Activated T-cell treated with anti-CD3 and anti-CD28 coated beads, Interleukin-2, amount 50 U/mL, for 1 hour (primary cell): Measurements from ENCODE around the gene EFNB2.
A peak's percentile ranks its signal among the peaks of the same experiment; 100 is the strongest.

Source experiments
- DNase-seq: peaks from one replicate; pipeline ENCODE4 v3.0.0-alpha.2; 2020

Gene EFNB2

GRCh38 chr13:106550570-106551135, 15.2 kb upstream of the EFNB2 start:
- no peak for DNase-seq

- DNase-seq: no peak
These were observed 12.7 kb upstream of the EFNB2 start for GRCh38 chr13:106548064-106548696.

GRCh38 chr13:106541826-106542225, 6.4 kb upstream of the EFNB2 start:
- DNase-seq: no peak

- no peak for DNase-seq
These were observed 5.2 kb upstream of the EFNB2 start for GRCh38 chr13:106540613-106541012.

- no peak for DNase-seq
These were observed 2.1 kb upstream of the EFNB2 start for GRCh38 chr13:106537521-106537920.

GRCh38 chr13:106536244-106537034, 977 bp upstream of the EFNB2 start:
- DNase-seq: peak; percentile 90

- DNase-seq: peak; percentile 51
These were observed 567 bp downstream of the EFNB2 start for GRCh38 chr13:106534639-106535551.

- peak; percentile 48 for DNase-seq
These were observed 1.4 kb downstream of the EFNB2 start for GRCh38 chr13:106533943-106534638.

GRCh38 chr13:106533101-106533942, 2.1 kb downstream of the EFNB2 start:
- DNase-seq: peak; percentile 25

- no peak for DNase-seq
These were observed 3.1 kb downstream of the EFNB2 start for GRCh38 chr13:106532111-106532929.

GRCh38 chr13:106530980-106531481, 4.4 kb downstream of the EFNB2 start:
- no peak for DNase-seq

- DNase-seq: no peak
These were observed 5.2 kb downstream of the EFNB2 start for GRCh38 chr13:106530171-106530851.

GRCh38 chr13:106529415-106530170, 5.9 kb downstream of the EFNB2 start:
- DNase-seq: no peak

GRCh38 chr13:106528718-106529414, 6.6 kb downstream of the EFNB2 start:
- DNase-seq: no peak

- no peak for DNase-seq
These were observed 7.6 kb downstream of the EFNB2 start for GRCh38 chr13:106527826-106528225.

GRCh38 chr13:106527445-106527801, 8.0 kb downstream of the EFNB2 start:
- no peak for DNase-seq

GRCh38 chr13:106526738-106527444, 8.6 kb downstream of the EFNB2 start:
- DNase-seq: no peak

- no peak for DNase-seq
These were observed 9.6 kb downstream of the EFNB2 start for GRCh38 chr13:106525865-106526264.
